ENCODE data around the gene RGS7. TPM values are rescaled to one million over a fixed set of nuclear protein-coding genes. Genes with fewer than 3 reads are reported as not detected.

Gene RGS7
- polyA plus RNA-seq, 1 donor (not counting 4 experiments of a cell fraction or from before 2014, with no cell fraction given): not detected

DNA sequence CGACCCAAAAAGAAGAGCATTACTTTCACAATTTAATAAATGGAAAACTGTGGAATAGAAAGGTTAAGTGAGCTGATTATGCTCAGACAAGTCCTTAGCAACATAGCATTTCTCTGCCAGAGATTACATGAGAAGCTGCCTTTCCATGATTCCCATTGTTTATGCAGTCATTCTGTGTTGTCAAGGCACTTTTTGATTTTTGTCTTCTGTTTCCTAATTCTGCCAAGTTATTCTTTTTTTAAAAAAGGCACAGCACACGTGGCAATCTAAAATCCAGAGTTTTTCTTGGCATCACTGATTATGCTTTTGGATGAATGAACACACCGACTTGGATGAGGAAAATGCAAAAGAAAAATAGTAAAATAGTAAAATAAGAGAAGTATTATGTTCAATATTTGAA lies 185.0 kb downstream of the RGS7 start:
- Histone ChIP-seq H3K4me3 (ENCODE audit: control insufficient read depth in 2 of 3, extremely low read depth in 1 of 3, insufficient read depth in 2 of 3, low read depth in 1 of 3, low read length in 3 of 3) (no peak overlapping the region), H2AFZ (ENCODE audit: control insufficient read depth, low read length) (no peak overlapping the region), H3K79me2 (ENCODE audit: control insufficient read depth, insufficient read depth, low read length) (no peaks in the 10 kb centered on the region), H4K20me1 (ENCODE audit: control insufficient read depth, extremely low read depth, insufficient read depth, low read length) (no peaks in the 10 kb centered on the region), H3K9ac (ENCODE audit: control insufficient read depth, extremely low read depth, insufficient read depth, low read length) (no peak overlapping the region), H3K9me1 (ENCODE audit: control insufficient read depth, extremely low read depth, insufficient read depth, low read length) (no peaks in the 10 kb centered on the region), H3K9me3 (ENCODE audit: control insufficient read depth, low read depth, low read length) (no peaks in the 10 kb centered on the region), H3K4me1 (ENCODE audit: control insufficient read depth, extremely low read depth, insufficient read depth, low read length) (no peaks in the 10 kb centered on the region), H3K27ac (ENCODE audit: control insufficient read depth, insufficient read depth, low read length) (no peak overlapping the region), H3K27me3 (ENCODE audit: control insufficient read depth, extremely low read depth, insufficient read depth, low read length) (no peaks in the 10 kb centered on the region), H3K4me2 (ENCODE audit: control insufficient read depth, extremely low read depth, insufficient read depth, low read depth, low read length) (no peak overlapping the region), H3K36me3 (ENCODE audit: control insufficient read depth in 2 of 2, extremely low read depth in 1 of 2, insufficient read depth in 2 of 2, low read length in 2 of 2) (no peaks in the 10 kb centered on the region)
- FAIRE-seq (no peak), DNase-seq (ENCODE audit: low read depth, low spot score) (no peak)
- TF ChIP-seq, protein P1, sequence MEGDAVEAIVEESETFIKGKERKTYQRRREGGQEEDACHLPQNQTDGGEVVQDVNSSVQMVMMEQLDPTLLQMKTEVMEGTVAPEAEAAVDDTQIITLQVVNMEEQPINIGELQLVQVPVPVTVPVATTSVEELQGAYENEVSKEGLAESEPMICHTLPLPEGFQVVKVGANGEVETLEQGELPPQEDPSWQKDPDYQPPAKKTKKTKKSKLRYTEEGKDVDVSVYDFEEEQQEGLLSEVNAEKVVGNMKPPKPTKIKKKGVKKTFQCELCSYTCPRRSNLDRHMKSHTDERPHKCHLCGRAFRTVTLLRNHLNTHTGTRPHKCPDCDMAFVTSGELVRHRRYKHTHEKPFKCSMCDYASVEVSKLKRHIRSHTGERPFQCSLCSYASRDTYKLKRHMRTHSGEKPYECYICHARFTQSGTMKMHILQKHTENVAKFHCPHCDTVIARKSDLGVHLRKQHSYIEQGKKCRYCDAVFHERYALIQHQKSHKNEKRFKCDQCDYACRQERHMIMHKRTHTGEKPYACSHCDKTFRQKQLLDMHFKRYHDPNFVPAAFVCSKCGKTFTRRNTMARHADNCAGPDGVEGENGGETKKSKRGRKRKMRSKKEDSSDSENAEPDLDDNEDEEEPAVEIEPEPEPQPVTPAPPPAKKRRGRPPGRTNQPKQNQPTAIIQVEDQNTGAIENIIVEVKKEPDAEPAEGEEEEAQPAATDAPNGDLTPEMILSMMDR (optimal IDR thresholded peaks at IDR 0.05 in 1 of 3, IDR thresholded peaks at IDR 0.05 in 1 of 3, conservative IDR thresholded peaks at IDR 0.05 in 1 of 3; ENCODE audit: extremely low read depth in 1 of 3, insufficient read depth in 2 of 3, low read length in 3 of 3): no peak
- TF ChIP-seq EZH2 (IDR thresholded peaks at IDR 0.05; ENCODE audit: low read length): no peak
- dilution Hi-C loops (cut with MboI; ENCODE audit: extremely low pct_ligation_motif_present, low sequenced_read_pairs): no loop called here

DNA sequence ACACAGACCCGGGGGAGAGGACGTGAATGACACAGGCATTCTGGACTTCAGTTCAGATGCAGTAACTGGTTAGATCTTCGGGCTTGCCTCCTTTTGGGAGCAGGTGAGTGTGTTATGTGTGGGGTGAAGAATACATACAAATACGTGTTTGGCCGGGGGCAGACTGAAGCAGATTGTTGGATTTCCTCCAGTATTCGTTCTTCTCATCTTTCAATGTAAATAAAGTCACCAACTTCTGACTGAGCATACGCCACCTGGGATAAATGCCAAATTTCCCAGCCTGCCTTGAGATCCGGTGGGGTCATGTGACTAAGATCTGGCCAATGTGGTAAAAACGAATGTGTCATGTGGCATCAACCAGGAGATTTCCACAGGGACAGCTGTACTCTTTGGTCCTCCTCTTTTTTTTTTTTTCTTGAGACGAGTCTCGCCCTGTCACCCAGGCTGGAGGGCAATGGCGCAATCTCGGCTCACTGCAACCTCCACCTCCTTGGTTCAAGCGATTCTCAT lies 189.8 kb downstream of the RGS7 start:
- no peaks in the 10 kb centered on the region for H3K4me1 ChIP-seq (ENCODE audit: control insufficient read depth, extremely low read depth, insufficient read depth, low read length)
- peaks cover 3% of the 10 kb centered on the region for H3K9me3 ChIP-seq (ENCODE audit: control insufficient read depth, low read depth, low read length)
- no peak overlapping the region for H2AFZ ChIP-seq (ENCODE audit: control insufficient read depth, low read length)
- H3K27me3 ChIP-seq (ENCODE audit: control insufficient read depth, extremely low read depth, insufficient read depth, low read length): no peaks in the 10 kb centered on the region
- FAIRE-seq: no peak
- no peak overlapping the region for H3K27ac ChIP-seq (ENCODE audit: control insufficient read depth, insufficient read depth, low read length)
- no peaks in the 10 kb centered on the region for H3K9me1 ChIP-seq (ENCODE audit: control insufficient read depth, extremely low read depth, insufficient read depth, low read length)
- no peak overlapping the region for H3K4me2 ChIP-seq (ENCODE audit: control insufficient read depth, extremely low read depth, insufficient read depth, low read depth, low read length)
- no peaks in the 10 kb centered on the region for H3K36me3 ChIP-seq (ENCODE audit: control insufficient read depth in 2 of 2, extremely low read depth in 1 of 2, insufficient read depth in 2 of 2, low read length in 2 of 2)
- H4K20me1 ChIP-seq (ENCODE audit: control insufficient read depth, extremely low read depth, insufficient read depth, low read length): no peaks in the 10 kb centered on the region
- dilution Hi-C loops (cut with MboI; ENCODE audit: extremely low pct_ligation_motif_present, low sequenced_read_pairs): no loop called here
- no peaks in the 10 kb centered on the region for H3K79me2 ChIP-seq (ENCODE audit: control insufficient read depth, insufficient read depth, low read length)
- no peak for DNase-seq (ENCODE audit: low read depth, low spot score)
- no peak overlapping the region for H3K4me3 ChIP-seq (ENCODE audit: control insufficient read depth in 2 of 3, extremely low read depth in 1 of 3, insufficient read depth in 2 of 3, low read depth in 1 of 3, low read length in 3 of 3)
- no peak overlapping the region for H3K9ac ChIP-seq (ENCODE audit: control insufficient read depth, extremely low read depth, insufficient read depth, low read length)
- TF ChIP-seq, protein P1 (optimal IDR thresholded peaks at IDR 0.05 in 1 of 3, IDR thresholded peaks at IDR 0.05 in 1 of 3, conservative IDR thresholded peaks at IDR 0.05 in 1 of 3; ENCODE audit: extremely low read depth in 1 of 3, insufficient read depth in 2 of 3, low read length in 3 of 3): no peak
- no peak for TF ChIP-seq EZH2 (IDR thresholded peaks at IDR 0.05; ENCODE audit: low read length)

All from keratinocyte (primary cell).